ENCODE measurements around the gene LOC101059915.

- TF ChIP-seq, protein P1, sequence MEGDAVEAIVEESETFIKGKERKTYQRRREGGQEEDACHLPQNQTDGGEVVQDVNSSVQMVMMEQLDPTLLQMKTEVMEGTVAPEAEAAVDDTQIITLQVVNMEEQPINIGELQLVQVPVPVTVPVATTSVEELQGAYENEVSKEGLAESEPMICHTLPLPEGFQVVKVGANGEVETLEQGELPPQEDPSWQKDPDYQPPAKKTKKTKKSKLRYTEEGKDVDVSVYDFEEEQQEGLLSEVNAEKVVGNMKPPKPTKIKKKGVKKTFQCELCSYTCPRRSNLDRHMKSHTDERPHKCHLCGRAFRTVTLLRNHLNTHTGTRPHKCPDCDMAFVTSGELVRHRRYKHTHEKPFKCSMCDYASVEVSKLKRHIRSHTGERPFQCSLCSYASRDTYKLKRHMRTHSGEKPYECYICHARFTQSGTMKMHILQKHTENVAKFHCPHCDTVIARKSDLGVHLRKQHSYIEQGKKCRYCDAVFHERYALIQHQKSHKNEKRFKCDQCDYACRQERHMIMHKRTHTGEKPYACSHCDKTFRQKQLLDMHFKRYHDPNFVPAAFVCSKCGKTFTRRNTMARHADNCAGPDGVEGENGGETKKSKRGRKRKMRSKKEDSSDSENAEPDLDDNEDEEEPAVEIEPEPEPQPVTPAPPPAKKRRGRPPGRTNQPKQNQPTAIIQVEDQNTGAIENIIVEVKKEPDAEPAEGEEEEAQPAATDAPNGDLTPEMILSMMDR (IDR thresholded peaks at IDR 0.05): no peak
- no peak for TF ChIP-seq POLR2A (IDR thresholded peaks at IDR 0.05)
These were observed at the start of gene LOC101059915 for GRCh38 chrX:71667328-71668247.
